Endodermal cell (in vitro differentiated cells): ENCODE results near the gene HP. TPM values are rescaled to one million over a fixed set of nuclear protein-coding genes. Genes with fewer than 3 reads are reported as not detected.

ENCODE experiments used
- DNase-seq: peaks from one replicate; pipeline ENCODE4 v3.0.0-alpha.2; 2017
- H3K27ac ChIP-seq: 2 replicates; pipeline ENCODE4 v1.5.1; 2013; ENCODE audit warnings: mild to moderate bottlenecking, low read depth, low read length, moderate library complexity
- H3K27me3 ChIP-seq: 2 replicates; pipeline ENCODE4 v1.6.1; 2013; ENCODE audit warnings: mild to moderate bottlenecking, low read length, moderate library complexity; ENCODE audit not compliant: insufficient read depth, control insufficient read depth, poor library complexity, severe bottlenecking
- H3K36me3 ChIP-seq: 2 replicates; pipeline ENCODE4 v1.7.0; 2013; ENCODE audit warnings: mild to moderate bottlenecking, low read length, moderate library complexity; ENCODE audit not compliant: control insufficient read depth, insufficient read depth
- H3K4me1 ChIP-seq: one replicate; pipeline ENCODE4 v1.7.0; 2013; ENCODE audit warnings: low read length; ENCODE audit not compliant: control insufficient read depth, insufficient read depth
- H3K4me3 ChIP-seq: 2 replicates; pipeline ENCODE4 v1.5.1; 2013; ENCODE audit warnings: mild to moderate bottlenecking, low read length, moderate library complexity
- H3K9ac ChIP-seq: 2 replicates; pipeline ENCODE4 v1.6.1; 2013; ENCODE audit warnings: mild to moderate bottlenecking, low read length, moderate library complexity; ENCODE audit not compliant: poor library complexity, severe bottlenecking; ENCODE audit errors: extremely low read depth
- H3K9me3 ChIP-seq: 2 replicates; pipeline ENCODE4 v1.6.1; 2013; ENCODE audit warnings: mild to moderate bottlenecking, low read length, moderate library complexity; ENCODE audit not compliant: control insufficient read depth
- H3K27ac Mint-ChIP-seq: 2 replicates; pipeline ENCODE4 v1.8.0; 2020; ENCODE audit warnings: mixed read lengths
- H3K27me3 Mint-ChIP-seq: 2 replicates; pipeline ENCODE4 v1.8.0; 2021; ENCODE audit warnings: mild to moderate bottlenecking, mixed read lengths; ENCODE audit not compliant: insufficient read depth
- H3K36me3 Mint-ChIP-seq: 2 replicates; pipeline ENCODE4 v1.8.0; 2020; ENCODE audit warnings: low read depth, mixed read lengths
- H3K4me1 Mint-ChIP-seq: 2 replicates; pipeline ENCODE4 v1.8.0; 2020; ENCODE audit warnings: mixed read lengths
- H3K4me3 Mint-ChIP-seq: 2 replicates; pipeline ENCODE4 v1.8.0; 2020; ENCODE audit warnings: mild to moderate bottlenecking, moderate library complexity, mixed read lengths
- H3K9me3 Mint-ChIP-seq: 2 replicates; pipeline ENCODE4 v1.8.0; 2020; ENCODE audit warnings: mild to moderate bottlenecking, mixed read lengths
- CTCF ChIP-seq: fragments of 200-600 bp; sonication (generic); conservative IDR thresholded peaks from 2 replicates; pipeline ENCODE4 v1.5.0; 2021; ENCODE audit warnings: antibody characterized with exemption, mild to moderate bottlenecking
- WGBS, 2 experiments: methylation state at CpG; one replicate each; pipeline versions ENCODE4 v1.1.5 to v1.1.7; 2013; ENCODE audit warnings: missing lambda C conversion rate in 2 of 2, mixed read lengths in 1 of 2; ENCODE audit not compliant: insufficient coverage in 1 of 2, insufficient read length in 1 of 2; 5-methylcytosine and 5-hydroxymethylcytosine counted together
- total RNA-seq, 2 donors: library from RNA; stranded (reverse); fragmentation: NEBNext Ultra II Directional in 1 of 2; extraction: Animal tissue kit (Norgen Biotek cat#: 25700) in 1 of 2; gene quantifications; 2 replicates in 1 of 2; 3 replicates in 1 of 2; pipeline ENCODE4 v1.2.1, GENCODE V29; 2021

The HP gene
- total RNA-seq, 2 donors from 2014 or later = 3.9 to 9.5 TPM

- WGBS, 2 experiments = 85 to 86% methylated on average over 5 of the region's 5 CpGs
- H3K9me3 Mint-ChIP-seq = no peaks in the 10 kb centered on the region
- TF ChIP-seq CTCF = no peak
- H3K27me3 ChIP-seq = no peaks in the 10 kb centered on the region
- peaks cover 2% of the 10 kb centered on the region for H3K36me3 ChIP-seq
- no peaks in the 10 kb centered on the region for H3K36me3 Mint-ChIP-seq
- peaks cover 6% of the 10 kb centered on the region for H3K4me1 ChIP-seq
- peaks cover 9% of the 10 kb centered on the region for H3K4me1 Mint-ChIP-seq
- no peak overlapping the region for H3K27ac ChIP-seq
- no peak overlapping the region for H3K4me3 Mint-ChIP-seq
- no peaks in the 10 kb centered on the region for H3K27me3 Mint-ChIP-seq
- no peak overlapping the region for H3K4me3 ChIP-seq
- H3K9ac ChIP-seq = no peak overlapping the region
- no peak overlapping the region for H3K27ac Mint-ChIP-seq
- no peaks in the 10 kb centered on the region for H3K9me3 ChIP-seq
- DNase-seq = peak; percentile 59
Measured at GRCh38 chr16:72036098-72036497, 18.2 kb upstream of the HP start.

- H3K9me3 ChIP-seq = no peaks in the 10 kb centered on the region
- Mint-ChIP-seq H3K4me3 (no peak overlapping the region), H3K36me3 (no peaks in the 10 kb centered on the region), H3K27ac (no peak overlapping the region), H3K4me1 (no peaks in the 10 kb centered on the region), H3K27me3 (no peaks in the 10 kb centered on the region), H3K9me3 (no peaks in the 10 kb centered on the region)
- H3K4me1 ChIP-seq = no peaks in the 10 kb centered on the region
- 87 to 91% methylated on average over 2 of the region's 2 CpGs for WGBS, 2 experiments
- no peaks in the 10 kb centered on the region for H3K27me3 ChIP-seq
- no peaks in the 10 kb centered on the region for H3K36me3 ChIP-seq
- H3K9ac ChIP-seq = no peak overlapping the region
- no peak for DNase-seq
- H3K27ac ChIP-seq = peak overlapping the region; percentile 53
- TF ChIP-seq CTCF = no peak
- H3K4me3 ChIP-seq = no peak overlapping the region
Measured at GRCh38 chr16:72042157-72042660, 12.1 kb upstream of the HP start.

- TF ChIP-seq CTCF = no peak
- Histone ChIP-seq H3K36me3 (no peaks in the 10 kb centered on the region), H3K9ac (no peak overlapping the region), H3K4me3 (no peak overlapping the region), H3K9me3 (no peaks in the 10 kb centered on the region), H3K4me1 (no peaks in the 10 kb centered on the region), H3K27ac (no peak overlapping the region), H3K27me3 (no peaks in the 10 kb centered on the region)
- H3K9me3 Mint-ChIP-seq = no peaks in the 10 kb centered on the region
- no peak overlapping the region for H3K27ac Mint-ChIP-seq
- H3K36me3 Mint-ChIP-seq = no peaks in the 10 kb centered on the region
- no peak for DNase-seq
- H3K4me3 Mint-ChIP-seq = no peak overlapping the region
- 55 to 85% methylated on average over 2 to 3 of the region's 3 CpGs for WGBS, 2 experiments
- H3K27me3 Mint-ChIP-seq = no peaks in the 10 kb centered on the region
- H3K4me1 Mint-ChIP-seq = no peaks in the 10 kb centered on the region
Measured at GRCh38 chr16:72043058-72043457, 11.2 kb upstream of the HP start.
